ENCODE measurements around the gene OTUD7B. TPM values are rescaled to one million over a fixed set of nuclear protein-coding genes. Genes with fewer than 3 reads are reported as not detected.

OTUD7B gene
- total RNA-seq, 1 donor from 2014 or later = 48.9 TPM

DNA sequence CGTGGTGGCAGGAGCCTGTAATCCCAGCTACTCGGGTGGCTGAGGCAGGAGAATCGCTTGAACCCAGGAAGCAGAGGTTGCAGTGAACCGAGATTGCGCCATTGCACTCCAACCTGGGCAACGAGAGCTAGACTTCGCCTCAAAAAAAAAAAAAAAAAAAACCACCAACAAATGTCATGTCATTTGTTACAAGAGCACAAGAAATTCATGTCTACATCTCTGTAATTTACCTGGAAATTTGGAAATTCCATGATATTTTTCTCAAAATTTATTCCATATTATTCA, 40.5 kb upstream of the OTUD7B start:
- Mint-ChIP-seq H3K4me3 (no peak overlapping the region), H3K27me3 (ENCODE audit: low read depth) (no peaks in the 10 kb centered on the region), H3K9me3 (no peaks in the 10 kb centered on the region), H3K36me3 (peaks cover 5% of the 10 kb centered on the region), H3K4me1 (peaks cover 6% of the 10 kb centered on the region), H3K27ac (no peak overlapping the region)
- DNase-seq (ENCODE audit: low spot score in 2 of 2, unreplicated experiment in 2 of 2) = no peak
- TF ChIP-seq, protein P1, sequence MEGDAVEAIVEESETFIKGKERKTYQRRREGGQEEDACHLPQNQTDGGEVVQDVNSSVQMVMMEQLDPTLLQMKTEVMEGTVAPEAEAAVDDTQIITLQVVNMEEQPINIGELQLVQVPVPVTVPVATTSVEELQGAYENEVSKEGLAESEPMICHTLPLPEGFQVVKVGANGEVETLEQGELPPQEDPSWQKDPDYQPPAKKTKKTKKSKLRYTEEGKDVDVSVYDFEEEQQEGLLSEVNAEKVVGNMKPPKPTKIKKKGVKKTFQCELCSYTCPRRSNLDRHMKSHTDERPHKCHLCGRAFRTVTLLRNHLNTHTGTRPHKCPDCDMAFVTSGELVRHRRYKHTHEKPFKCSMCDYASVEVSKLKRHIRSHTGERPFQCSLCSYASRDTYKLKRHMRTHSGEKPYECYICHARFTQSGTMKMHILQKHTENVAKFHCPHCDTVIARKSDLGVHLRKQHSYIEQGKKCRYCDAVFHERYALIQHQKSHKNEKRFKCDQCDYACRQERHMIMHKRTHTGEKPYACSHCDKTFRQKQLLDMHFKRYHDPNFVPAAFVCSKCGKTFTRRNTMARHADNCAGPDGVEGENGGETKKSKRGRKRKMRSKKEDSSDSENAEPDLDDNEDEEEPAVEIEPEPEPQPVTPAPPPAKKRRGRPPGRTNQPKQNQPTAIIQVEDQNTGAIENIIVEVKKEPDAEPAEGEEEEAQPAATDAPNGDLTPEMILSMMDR (IDR thresholded peaks at IDR 0.05; ENCODE audit: unreplicated experiment) = no peak

DNA sequence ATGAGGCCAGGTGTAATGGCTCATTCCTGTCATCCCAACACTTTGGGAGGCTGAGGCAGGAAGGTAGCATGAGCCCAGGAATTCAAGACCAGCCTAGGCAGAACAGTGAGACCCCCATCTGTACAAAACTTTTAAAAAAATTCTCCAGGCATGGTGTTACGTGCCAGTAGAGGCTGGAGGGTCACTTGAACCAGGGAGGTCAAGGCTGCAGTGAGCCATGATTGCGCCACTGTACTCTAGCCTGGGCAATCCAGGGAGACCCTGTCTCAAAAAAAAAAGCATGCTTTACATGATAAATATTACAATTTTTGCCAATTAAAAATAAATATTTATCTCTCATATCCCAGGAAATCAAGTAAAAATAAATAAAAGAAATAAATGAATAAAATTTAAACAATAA, 39.4 kb upstream of the OTUD7B start:
- no peak overlapping the region for H3K4me3 Mint-ChIP-seq
- H3K36me3 Mint-ChIP-seq = peaks cover 5% of the 10 kb centered on the region
- TF ChIP-seq, protein P1 (IDR thresholded peaks at IDR 0.05; ENCODE audit: unreplicated experiment) = no peak
- no peaks in the 10 kb centered on the region for H3K9me3 Mint-ChIP-seq
- H3K4me1 Mint-ChIP-seq = peaks cover 6% of the 10 kb centered on the region
- no peak overlapping the region for H3K27ac Mint-ChIP-seq
- DNase-seq (ENCODE audit: low spot score in 2 of 2, unreplicated experiment in 2 of 2) = no peak
- no peaks in the 10 kb centered on the region for H3K27me3 Mint-ChIP-seq (ENCODE audit: low read depth)

DNA sequence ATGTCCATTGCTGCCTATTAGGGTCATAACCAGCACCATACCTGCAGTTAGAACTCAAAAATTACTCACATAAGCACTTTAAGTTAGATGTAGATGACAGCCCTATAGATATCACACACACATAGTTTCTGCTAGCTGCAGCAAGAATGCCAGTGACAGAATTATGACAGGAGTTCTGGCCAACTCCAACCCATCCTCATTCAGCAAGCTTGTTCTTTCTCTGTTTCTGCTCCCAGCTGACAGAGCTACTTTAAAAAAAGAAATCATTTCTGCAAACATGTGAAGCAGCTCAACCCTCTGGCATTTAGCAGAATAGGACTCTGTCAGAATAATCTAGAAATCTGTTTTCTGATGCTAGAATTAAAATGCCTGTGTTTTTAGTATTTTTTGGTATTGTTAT, 23.8 kb upstream of the OTUD7B start:
- TF ChIP-seq, protein P1 (IDR thresholded peaks at IDR 0.05; ENCODE audit: unreplicated experiment) = no peak
- Mint-ChIP-seq H3K9me3 (peaks cover 7% of the 10 kb centered on the region), H3K4me3 (no peak overlapping the region), H3K27me3 (ENCODE audit: low read depth) (no peaks in the 10 kb centered on the region), H3K4me1 (peaks cover 4% of the 10 kb centered on the region), H3K36me3 (peaks cover 10% of the 10 kb centered on the region), H3K27ac (peak overlapping the region; percentile 64)
- DNase-seq (ENCODE audit: low spot score in 2 of 2, unreplicated experiment in 2 of 2) = no peak

DNA sequence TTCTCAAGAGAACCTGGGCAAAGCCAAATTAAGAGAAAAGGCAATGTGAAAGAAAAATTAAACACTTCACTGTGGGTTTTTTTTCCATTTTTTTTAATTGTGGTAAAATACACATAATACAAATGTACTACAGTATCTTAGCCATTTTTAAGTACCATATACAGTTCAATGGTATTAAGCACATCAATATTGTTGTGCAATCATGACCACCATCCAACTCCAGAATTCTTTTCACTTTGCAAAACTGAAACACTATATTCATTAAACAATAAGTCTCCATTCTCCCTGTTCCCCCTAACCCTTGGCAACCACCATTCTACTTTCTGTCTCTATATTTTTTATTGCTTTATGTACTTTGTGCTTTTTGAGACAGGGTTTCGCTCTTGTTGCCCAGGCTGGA, 17.8 kb upstream of the OTUD7B start:
- DNase-seq (ENCODE audit: low spot score in 2 of 2, unreplicated experiment in 2 of 2) = no peak
- no peak overlapping the region for H3K4me3 Mint-ChIP-seq
- no peak overlapping the region for H3K27ac Mint-ChIP-seq
- H3K36me3 Mint-ChIP-seq = peaks cover 10% of the 10 kb centered on the region
- TF ChIP-seq, protein P1 (IDR thresholded peaks at IDR 0.05; ENCODE audit: unreplicated experiment) = no peak
- H3K27me3 Mint-ChIP-seq (ENCODE audit: low read depth) = no peaks in the 10 kb centered on the region
- H3K4me1 Mint-ChIP-seq = peaks cover 12% of the 10 kb centered on the region
- H3K9me3 Mint-ChIP-seq = peaks cover 7% of the 10 kb centered on the region

DNA sequence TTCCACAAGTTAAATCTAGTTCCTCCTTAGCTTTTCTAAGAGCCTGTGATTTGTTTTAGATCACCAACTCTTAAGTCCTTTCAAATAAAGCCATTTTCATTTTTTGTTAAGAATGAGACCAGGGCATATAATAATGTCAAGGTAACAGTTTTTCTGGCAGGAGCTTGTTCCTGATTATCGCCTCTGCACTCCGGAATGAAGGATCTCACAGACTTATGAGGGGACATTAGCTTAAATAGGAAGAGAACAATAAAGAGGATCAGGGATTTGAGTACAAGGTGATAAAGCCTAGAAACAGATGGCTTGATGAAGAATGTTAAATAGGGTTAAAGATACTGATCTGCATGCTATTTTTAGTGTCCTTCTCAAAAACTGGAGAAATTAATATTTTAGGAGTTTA, 13.6 kb upstream of the OTUD7B start:
- Mint-ChIP-seq H3K36me3 (no peaks in the 10 kb centered on the region), H3K4me3 (no peak overlapping the region), H3K9me3 (no peaks in the 10 kb centered on the region), H3K27me3 (ENCODE audit: low read depth) (no peaks in the 10 kb centered on the region), H3K27ac (no peak overlapping the region), H3K4me1 (peaks cover 23% of the 10 kb centered on the region)
- no peak for DNase-seq (ENCODE audit: low spot score in 2 of 2, unreplicated experiment in 2 of 2)
- TF ChIP-seq, protein P1 (IDR thresholded peaks at IDR 0.05; ENCODE audit: unreplicated experiment) = no peak

- Mint-ChIP-seq H3K27ac (no peak overlapping the region), H3K36me3 (no peaks in the 10 kb centered on the region), H3K9me3 (no peaks in the 10 kb centered on the region), H3K27me3 (ENCODE audit: low read depth) (no peaks in the 10 kb centered on the region), H3K4me3 (no peak overlapping the region), H3K4me1 (peaks cover 23% of the 10 kb centered on the region)
- TF ChIP-seq, protein P1 (IDR thresholded peaks at IDR 0.05; ENCODE audit: unreplicated experiment) = no peak
- DNase-seq (ENCODE audit: low spot score in 2 of 2, unreplicated experiment in 2 of 2) = no peak
Observed at GRCh38 chr1:150022357-150022756, 11.8 kb upstream of the OTUD7B start.

Data from mesothelial cell of epicardium (in vitro differentiated cells).